NCI-H1105 (cell line): ENCODE data around the gene MYO5A.
"Not testable (repeated sequence)": the region's sequence is repeated elsewhere in the genome, so short reads cannot be mapped to it uniquely, and the experiment has no call there.

Source experiments
- DNase-seq: peaks from one replicate; lab custom pipeline; 2025; lab: John Stamatoyannopoulos, UW

The MYO5A gene

DNA sequence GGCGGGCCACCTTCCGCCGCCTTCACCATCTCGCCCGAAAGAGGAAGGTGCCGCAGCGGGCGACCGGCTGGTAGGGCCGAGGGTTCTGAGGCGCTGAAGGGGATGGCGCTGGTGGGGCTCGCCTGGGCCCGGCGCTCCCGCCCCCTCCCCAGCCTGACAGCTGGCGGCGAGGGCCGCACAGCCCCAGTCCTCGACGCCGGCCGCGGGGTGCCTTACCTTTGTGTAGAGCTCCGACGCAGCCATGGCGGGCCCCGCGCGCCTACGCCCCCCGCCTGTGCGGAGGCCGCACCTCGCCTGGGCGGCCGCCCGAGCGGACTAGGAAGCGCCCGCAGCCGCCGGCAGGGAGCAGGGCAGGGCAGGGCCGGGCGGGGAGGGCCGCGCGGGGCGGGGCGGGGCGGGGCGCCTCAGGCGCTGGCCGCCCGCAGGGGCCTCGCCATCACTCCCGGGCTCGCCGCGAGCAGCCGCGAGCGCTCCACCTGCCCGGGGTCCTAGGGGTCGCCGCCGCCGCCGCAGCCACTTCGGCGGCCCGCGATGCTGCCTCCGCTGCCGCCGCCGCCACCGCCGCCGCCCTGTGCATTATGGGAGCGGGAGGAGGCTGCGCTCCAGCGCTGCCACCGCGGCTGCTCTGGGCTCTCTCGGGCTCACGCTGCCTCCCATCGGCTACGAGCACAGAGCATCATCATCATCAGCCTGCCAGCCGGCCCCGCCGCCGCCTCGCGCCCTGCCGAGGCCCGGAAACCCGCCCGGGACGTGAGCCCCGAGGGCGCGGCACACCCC lies at the start of gene MYO5A:
Gene MYO5A, minus strand, starts transcription at position 317 of the 777 bp plus-strand sequence. Its CDS starts 74 bp downstream, at position 243.
- DNase-seq = peak; percentile 50

DNA sequence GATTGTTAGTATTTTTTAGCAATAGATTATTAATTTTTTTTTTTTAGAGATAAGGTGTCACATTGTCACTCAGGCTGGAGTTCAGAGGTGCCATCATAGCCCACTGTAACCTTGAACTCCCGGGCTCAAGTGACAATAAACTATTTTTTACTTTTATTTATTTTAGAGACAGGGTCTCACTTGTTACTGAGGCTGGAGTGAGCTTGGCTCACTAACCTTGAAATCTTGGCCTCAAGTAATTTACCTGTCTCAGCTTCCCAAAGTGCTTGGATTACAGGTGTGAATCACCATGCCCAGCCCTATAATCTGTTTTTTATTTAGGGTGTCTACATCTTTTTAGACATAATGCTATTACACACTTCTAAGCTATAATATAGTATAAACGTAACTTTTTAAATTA lies 48.0 kb upstream of the MYO5A start:
- no peak for DNase-seq

DNA sequence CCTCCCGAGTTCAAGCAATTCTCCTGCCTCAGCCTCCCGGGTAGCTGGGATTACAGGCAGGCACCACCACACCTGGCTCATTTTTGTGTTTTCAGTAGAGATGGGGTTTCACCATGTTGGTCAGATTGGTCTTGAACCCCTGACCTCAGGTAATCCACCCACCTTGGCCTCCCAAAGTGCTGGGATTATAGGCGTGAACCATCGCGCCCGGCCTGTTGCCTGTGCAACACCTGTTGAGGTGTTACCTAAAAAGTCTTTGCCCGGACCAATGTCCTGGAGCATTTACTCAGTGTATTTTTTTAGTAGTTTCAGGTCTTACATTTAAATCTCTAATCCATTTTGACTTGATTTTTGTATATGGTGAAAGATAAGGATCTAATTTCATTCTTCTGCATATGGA lies 46.9 kb upstream of the MYO5A start:
- not testable (repeated sequence) for DNase-seq

DNA sequence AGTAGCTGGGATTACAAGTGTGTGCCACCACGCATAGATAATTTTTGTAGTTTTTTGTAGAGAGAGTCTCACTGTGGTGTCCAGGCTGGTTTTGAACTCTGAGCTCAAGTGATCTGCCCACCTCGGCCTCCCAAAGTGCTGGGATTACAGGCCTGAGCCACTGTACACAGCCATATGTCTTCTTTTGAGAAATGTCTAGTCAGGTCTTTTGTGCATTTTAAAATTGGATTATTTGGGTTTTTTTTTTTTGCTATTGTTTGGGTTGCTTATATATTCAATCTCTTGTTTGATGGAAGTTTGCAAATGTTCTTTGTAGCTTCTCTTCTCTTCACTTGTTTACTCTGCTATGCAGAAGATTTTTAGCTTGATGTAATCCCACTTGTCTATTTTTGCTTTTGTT lies 46.4 kb upstream of the MYO5A start:
- no peak for DNase-seq

DNA sequence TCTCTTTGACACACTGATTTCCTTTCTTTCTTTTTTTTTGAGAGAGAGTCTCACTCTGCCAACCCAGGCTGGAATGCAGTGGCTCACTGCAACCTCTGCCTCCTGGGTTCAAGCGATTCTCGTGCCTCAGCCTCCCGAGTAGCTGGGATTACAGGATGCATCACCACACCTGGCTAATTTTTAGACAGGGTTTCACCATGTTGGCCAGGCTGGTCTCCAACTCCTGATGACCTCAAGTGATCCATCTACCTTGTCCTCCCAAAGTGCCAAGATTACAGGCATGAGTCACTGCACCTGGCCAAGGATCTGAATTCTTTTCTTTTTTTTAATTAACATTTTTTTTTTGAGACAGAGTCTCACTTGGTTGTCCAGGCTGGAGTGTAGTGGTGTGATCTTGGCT lies 45.9 kb upstream of the MYO5A start:
- not testable (repeated sequence) for DNase-seq

DNA sequence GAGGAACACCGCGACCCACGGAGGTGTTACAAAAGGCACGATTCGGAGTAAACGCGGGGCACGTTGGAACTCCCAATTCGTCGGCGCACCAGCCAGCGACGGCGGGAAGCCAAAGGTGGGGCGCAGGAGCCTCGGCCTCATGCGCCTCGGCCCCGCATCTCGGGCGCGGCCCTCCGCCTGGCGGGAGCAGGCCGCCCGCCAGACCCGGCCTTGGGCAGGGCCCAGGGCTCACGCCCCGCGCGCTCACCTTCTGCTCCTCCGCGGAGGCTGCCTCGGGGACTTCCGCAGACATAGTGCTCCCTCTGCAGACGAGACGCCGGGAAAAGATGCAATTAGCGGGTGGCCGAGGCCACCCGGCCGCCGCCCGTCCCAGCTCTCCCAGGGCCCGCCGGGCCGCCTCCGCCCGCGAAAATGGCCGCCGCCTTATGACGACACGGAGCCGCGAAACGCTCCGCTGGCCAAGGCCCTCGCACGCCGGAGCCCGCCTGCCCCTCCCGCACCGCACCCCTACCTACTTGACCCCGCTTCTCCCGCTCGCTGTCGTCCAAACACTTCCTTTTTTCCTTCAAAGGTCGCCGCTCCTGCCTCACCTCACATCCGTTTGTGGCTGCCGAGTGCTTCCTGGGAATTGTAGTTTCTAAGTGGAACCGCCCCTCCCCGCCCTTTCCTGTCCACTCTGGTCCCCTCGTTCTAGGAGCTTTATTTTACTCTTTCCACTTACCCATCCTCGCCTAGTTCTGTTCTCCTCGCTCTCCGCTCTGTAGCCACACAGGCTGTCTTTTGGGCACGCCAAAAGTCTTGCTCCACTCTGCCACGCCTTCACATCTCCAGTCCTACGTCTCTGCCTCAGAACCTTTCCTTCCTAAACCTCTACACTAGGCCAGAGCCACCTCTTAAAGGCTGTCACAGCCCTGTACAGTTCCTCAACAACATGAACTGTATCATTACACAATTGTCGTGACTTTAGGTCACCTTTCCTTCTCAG lies 40.2 kb upstream of the MYO5A start, which contains the start of gene ARPP19:
Gene ARPP19, minus strand, starts transcription at position 430 of the 985 bp plus-strand sequence. Its CDS starts 138 bp downstream, at position 292.
- peak; percentile 80 for DNase-seq

DNA sequence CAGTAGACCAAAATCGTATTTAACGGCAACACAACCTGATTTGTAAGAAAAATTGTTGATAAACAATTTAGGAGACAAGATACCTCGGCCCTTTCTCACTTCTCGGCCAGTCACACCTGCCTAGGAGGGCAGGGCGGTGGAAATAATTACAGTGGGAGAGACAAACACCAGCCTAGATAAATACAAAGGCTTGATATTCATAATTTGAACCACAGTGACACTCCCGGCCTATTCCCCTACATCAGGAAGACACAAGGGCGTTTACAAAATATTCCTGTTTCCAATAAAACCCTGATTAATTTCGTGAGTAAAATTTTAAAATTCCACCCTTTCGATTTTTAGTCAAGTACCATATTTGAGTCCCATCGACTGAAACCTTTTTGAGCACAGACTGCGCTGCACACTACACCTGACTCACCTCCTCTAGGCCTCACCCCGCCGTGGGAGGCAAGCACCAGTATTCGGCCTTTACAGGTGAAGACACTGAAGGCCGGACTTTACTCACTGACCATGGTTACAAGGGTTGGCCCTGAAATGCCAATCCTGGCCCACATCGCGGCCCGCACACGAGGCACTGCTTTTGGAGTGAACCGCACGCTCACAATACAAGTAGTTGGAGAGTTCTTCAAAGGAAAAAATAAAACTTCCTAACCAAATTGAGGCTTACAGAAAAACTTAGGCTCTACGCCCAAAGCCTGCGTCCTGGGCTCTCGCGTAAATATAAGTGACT lies 39.4 kb upstream of the MYO5A start:
- no peak for DNase-seq

DNA sequence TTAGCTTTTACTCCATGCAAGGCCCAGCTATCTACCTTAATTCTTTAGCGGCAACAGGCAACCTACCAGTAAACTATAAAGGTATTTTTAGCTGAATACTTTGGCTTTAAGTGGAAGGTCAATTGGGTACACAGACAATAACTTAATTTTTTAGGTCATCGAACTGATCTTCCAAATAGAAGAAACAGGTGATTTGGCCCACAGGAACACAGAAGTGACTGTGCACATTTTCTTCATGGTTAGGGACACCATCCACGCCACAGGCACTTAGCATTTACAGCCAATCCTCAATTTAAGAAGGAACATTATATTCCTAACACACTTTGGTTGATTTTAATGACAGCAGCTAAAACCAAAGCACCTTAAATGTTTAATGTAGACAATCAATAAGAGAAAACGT lies 38.2 kb upstream of the MYO5A start:
- no peak for DNase-seq

DNA sequence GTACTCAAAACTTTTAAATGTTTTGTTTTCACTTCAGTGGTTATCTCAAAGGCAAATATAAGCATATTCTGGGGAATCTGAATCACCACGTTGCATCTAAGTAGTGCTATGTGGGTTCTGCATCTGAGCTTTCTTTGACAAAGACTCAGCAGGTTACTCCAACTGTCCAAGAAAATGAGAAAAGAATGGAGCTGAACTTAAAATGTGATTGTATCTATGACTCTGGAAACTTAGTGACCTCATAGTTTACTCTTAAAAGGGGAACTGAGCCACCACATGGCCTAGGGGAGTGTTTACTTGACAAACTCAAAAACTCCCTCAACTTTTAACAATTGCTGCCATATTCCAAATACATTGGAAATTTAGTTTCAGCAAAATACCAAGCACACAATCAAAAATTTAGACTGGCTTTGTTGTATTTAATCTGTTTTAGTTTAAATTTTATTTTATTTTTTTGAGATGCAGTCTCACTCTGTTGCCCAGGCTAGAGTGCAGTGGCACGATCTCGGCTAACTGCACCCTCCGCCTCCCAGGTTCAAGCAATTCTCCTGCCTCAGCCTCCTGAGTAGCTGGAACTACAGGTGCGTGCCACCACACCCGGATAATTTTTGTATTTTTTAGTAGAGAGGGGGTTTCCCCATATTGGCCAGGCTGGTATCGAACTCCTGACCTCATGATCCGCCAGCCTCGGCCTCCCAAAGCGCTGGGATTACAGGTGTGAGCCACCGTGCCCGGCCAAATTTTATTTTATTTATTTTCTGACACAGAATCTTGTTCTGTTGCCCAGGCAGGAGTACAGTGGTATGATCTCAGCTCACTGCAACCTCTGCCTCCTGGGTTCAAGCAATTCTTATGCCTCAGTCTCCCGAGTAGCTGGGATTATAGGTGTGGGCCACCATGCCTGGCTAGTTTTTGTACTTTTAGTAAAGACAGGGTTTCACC lies 37.0 kb upstream of the MYO5A start:
- DNase-seq = not testable (repeated sequence)

DNA sequence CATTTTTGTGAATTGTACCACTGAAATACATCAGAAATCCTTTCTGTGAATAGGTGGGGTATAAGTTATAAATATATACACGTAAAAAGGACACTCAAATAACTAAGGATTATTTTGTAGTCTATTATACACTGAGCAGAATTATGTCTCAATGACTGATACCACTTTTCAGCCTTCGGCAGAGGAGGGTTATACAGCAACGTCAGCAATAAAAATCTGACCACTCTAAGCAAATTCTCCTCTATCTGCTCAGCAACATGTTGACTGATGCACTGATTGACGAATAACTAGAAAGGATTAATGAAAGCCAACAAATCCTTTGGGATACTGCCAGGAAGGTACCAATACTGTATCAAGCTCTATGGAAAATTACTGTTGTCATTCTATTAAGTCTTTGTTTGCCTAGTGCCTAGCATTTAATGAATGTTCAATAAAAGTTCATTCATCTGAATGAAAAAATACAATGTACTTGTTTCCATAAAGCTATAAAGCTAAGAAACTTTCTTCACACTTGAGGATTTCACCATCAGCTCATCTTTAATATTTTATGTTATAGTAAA lies 34.9 kb upstream of the MYO5A start:
- DNase-seq = no peak

DNA sequence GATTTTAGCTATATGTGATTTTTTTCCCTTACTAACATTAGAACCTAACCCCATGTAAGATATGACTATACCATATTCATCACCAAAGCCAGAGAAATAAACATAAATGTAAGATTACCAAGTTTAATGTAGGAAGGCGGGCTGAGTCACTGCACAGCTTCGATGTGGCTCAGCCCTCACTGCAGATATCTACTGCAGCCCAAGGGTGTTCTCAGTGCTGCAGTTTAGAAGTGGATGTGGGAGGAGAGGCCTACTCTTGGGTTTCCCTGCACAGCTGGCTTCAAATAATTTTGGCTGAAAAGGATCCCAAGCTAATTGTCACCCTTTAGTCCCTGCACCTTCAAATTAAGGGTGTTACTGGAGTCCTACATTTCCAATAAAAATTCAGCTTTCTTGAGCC lies 30.9 kb upstream of the MYO5A start:
- no peak for DNase-seq

DNA sequence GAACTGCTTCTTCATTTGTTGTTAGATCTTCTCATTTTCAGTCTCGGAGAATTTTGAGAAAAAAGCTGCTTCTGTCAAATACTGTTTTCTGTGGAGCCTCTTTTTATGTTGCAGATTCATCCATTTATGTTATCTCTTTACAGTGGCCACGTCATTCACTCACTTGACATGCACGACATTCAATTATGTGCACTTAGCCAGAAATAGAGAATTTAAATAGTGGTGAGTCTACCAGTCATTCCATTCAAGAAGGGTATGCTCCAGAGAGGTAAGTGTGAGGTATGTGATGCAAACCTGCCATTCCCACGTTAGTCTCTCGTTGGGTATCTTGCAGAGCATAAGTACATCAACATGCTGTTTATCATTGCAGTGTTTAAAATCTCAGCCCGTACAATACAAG lies 30.3 kb upstream of the MYO5A start:
- no peak for DNase-seq

DNA sequence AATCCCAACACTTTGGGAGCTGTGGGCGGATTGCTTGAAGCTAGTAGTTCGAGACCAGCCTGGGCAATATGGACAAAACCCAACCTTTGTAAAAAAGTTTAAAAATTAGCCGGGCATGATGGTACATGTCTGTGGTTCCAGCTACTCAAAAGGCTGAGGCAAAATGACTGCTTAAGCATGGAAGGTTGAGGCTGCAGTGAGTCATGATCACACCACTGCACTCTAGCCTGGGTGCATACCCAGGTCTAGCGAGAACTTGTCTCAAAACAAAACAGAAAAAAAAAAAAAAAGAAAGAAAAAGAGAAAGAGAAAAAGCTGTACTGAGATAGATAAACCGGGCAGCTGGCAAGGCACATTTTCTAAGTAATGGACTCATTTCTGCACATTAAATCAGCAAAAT lies 29.5 kb upstream of the MYO5A start:
- no peak for DNase-seq

DNA sequence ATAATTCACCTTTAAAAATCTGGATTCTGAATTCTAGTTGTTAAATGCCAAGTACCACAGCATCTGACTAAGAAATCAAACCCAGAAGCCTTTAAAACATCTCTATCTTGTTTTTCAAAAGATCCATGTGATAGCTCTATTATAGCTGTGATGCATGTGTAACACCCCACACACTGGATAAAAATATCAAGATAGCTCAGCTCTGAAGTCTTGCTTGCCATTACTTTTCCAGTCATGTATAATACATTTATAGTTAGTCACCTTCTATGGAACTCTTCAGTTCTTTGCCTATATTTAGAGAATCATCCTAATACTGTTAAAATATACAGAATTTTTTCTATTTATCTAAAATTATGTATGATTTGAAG lies 28.6 kb upstream of the MYO5A start:
- no peak for DNase-seq

DNA sequence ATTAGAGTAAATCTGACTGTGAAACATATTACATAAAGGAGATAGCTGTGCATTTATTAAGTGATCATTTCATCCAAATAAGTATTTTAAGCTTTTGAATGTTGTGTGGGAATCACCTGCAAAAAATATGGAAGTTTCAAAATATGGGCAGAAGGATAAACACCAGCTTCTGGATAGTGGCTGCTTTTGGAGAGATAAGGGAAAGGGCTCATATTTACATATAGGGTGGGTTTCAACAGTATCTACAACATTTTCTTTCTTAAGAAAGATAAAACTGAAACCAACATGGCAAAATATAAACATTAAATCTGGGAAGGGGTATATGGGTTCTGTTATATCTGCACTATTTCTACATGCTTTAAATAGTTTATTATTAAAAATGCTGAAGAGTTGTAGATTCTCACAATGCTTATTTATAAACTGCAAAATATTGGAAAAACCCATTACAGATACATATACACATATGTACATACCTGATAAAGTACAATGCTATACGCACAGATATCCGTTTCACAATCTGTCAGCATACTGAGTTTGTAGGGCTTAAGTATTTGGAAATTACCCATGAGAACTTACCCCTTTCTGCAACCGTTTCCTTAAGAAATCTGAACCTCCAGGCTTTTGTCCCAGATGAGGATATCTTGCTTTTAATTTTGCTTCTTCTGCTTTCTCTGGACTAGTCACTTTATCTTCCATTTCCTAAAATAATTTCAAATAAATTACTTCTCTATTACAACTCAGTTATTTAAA lies 28.0 kb upstream of the MYO5A start:
- DNase-seq = no peak

DNA sequence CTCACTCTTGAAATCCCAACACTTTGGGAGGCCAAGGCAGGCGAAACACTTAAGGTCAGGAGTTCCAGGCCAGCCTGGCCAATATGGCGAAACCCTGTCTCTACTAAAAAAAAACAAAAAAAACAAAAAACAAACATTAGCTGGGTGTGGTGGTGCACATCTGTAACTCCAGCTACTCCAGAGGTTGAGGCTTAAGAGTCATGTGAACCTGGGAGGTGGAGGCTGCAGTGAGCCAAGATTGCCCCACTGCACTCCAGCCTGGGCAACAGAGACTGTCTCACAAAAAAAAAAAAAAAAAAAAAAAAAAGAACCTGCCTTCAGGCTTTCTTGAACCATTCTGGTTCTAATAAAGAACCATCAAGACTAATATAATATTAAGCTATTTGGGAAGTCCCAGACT lies 23.6 kb upstream of the MYO5A start:
- DNase-seq = no peak

DNA sequence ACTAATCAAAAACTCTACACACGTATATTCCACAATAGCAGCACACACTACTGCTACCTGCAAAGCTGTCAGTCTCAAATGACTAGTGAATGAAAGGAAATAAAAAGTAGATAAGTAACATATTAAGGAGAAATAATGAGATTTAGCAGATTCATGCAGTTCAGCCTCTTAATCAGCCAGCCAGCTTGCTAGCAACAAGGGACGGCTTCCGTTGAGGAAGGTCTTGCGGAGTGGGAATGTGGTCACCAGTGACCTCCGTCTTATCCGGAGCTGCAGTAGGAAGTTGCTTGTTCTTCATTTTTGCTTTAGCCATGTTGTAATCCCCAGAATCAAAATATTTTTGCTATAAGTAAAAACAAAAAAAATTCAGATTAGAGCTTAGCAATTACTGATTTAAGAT lies 23.1 kb upstream of the MYO5A start:
- DNase-seq = no peak

DNA sequence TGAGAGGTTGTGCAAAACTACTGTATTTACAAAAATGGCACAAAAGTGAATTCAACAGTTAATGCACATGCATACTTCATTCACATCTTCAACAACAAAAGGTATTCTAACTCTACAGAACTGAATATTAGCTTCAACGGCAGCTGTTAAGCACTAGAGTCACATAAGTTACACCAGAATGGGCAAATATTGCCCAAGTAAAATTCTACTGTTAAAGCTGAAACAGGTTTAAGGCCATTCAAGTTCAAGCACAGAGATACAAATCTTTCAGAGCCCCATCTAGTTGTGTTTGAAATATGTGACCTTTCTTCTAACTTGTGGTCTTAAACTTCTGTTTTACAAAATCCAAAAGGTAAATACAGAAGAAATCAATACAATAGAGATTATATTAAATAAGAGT lies 22.5 kb upstream of the MYO5A start:
- not testable (repeated sequence) for DNase-seq

DNA sequence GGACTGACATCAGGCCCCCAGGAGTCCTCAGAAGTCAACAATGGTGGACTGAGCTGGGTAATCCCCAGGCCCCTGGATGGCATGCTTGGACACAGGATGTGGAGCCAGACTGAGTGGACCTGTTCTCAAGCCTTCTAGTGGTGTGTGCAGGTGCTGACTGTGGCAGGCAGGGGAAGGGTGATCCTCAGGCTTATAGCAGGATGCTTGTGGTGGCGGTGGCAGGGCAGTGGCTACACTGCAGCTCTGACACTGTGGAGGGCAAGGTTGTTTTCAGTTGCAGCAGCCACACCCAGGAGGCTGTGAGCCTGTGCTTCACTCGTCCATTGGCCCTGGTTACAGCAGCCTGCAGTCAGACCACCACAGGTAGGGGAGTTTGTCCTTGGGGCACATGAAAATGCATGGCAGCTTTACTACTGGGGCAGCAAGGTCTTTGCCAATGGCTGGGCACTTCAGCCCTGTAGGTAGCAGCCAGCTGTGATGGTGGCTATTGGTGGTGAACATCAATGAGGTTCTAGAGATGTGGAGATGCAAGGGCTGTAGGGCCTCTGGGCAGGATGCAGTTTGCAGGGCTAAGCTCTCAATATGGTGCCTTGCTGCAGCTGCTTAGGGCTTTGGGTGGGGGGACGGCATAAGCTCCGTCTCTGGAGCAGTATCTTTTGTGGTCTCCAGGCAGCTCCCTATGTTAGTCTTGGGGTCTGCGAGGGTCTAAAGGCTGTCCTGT lies 17.5 kb upstream of the MYO5A start:
- DNase-seq = no peak
